ENCODE data around the gene EFCAB9. TPM values are rescaled to one million over a fixed set of nuclear protein-coding genes. Genes with fewer than 3 reads are reported as not detected.

The EFCAB9 gene
- total RNA-seq, 4 donors from 2014 or later: not detected

DNA sequence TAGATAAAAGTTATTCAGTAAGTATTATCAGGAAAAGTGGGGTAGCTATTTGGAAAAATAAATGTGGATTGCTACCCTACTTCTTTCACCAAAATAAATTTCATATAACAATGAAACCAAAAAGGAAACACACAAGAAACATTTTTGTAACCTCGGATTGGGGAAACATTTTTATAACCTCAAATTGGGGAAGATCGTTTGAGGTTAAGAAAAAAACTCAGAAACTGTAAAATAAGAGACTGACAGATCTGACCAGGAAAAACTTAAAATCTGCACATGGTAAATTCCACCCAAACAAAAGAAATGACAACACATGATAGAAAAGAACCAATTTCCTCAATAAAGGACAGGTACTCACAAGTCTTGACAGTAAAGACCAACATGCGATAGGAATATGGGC is 13.5 kb downstream of the EFCAB9 start:
- peaks cover 0 to 17% (median 0%) of the 10 kb centered on the region in 3 donors for H3K36me3 ChIP-seq
- no peaks in the 10 kb centered on the region for H3K27me3 ChIP-seq
- H3K9me3 ChIP-seq: no peaks in the 10 kb centered on the region
- no peak for DNase-seq
- TF ChIP-seq POLR2A (IDR thresholded peaks at IDR 0.05): no peak
- TF ChIP-seq, protein P1, sequence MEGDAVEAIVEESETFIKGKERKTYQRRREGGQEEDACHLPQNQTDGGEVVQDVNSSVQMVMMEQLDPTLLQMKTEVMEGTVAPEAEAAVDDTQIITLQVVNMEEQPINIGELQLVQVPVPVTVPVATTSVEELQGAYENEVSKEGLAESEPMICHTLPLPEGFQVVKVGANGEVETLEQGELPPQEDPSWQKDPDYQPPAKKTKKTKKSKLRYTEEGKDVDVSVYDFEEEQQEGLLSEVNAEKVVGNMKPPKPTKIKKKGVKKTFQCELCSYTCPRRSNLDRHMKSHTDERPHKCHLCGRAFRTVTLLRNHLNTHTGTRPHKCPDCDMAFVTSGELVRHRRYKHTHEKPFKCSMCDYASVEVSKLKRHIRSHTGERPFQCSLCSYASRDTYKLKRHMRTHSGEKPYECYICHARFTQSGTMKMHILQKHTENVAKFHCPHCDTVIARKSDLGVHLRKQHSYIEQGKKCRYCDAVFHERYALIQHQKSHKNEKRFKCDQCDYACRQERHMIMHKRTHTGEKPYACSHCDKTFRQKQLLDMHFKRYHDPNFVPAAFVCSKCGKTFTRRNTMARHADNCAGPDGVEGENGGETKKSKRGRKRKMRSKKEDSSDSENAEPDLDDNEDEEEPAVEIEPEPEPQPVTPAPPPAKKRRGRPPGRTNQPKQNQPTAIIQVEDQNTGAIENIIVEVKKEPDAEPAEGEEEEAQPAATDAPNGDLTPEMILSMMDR (IDR thresholded peaks at IDR 0.05): no peak
- H3K27ac ChIP-seq: no peak overlapping the region
- H3K4me3 ChIP-seq: no peak overlapping the region
- no peaks in the 10 kb centered on the region for H3K4me1 ChIP-seq

DNA sequence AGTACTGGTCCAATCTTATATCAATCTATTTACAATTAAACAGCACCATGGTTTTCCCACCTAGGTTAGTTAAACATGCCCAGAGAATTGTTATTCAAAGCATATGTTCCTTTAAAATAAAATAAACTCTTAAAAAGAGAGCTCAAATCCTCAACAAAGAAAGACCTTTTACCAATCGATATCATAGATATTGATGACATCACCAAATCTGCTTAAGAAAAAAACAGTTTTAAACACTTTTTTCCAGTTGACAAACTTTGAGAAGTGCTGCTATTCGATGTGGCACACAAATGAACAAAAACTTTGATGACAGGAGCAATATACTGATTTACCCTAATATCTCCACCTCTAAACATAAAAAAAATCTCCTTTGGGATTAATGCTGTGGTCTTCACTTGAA is 15.7 kb downstream of the EFCAB9 start:
- H3K36me3 ChIP-seq: peaks cover 0 to 17% (median 0%) of the 10 kb centered on the region in 3 donors
- no peaks in the 10 kb centered on the region for H3K27me3 ChIP-seq
- no peaks in the 10 kb centered on the region for H3K9me3 ChIP-seq
- H3K4me1 ChIP-seq: no peaks in the 10 kb centered on the region
- H3K27ac ChIP-seq: no peak overlapping the region
- TF ChIP-seq POLR2A (IDR thresholded peaks at IDR 0.05): no peak
- TF ChIP-seq, protein P1 (IDR thresholded peaks at IDR 0.05): no peak
- DNase-seq: no peak
- no peak overlapping the region for H3K4me3 ChIP-seq

DNA sequence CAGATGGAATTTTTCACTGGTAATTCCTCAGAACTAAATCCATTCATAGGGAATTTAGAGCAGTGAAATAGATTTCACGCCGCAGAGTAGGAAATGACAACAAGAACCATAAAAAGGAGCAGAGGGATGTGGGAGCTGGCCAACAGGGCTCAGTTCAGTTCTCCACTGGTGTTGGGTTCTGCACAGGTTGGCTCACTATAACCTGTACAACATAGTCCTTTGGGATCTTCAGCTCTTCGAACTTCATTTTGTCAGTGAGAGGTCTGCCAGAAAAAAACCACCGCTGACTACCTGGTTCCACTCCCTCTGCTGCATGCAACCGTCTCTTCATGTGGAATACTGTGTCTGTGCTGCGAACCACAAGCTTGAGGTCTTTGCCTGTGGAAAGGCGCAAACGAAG is 17.7 kb downstream of the EFCAB9 start:
- H3K36me3 ChIP-seq: peaks cover 0 to 17% (median 0%) of the 10 kb centered on the region in 3 donors
- H3K9me3 ChIP-seq: no peaks in the 10 kb centered on the region
- H3K4me3 ChIP-seq: no peak overlapping the region

DNA sequence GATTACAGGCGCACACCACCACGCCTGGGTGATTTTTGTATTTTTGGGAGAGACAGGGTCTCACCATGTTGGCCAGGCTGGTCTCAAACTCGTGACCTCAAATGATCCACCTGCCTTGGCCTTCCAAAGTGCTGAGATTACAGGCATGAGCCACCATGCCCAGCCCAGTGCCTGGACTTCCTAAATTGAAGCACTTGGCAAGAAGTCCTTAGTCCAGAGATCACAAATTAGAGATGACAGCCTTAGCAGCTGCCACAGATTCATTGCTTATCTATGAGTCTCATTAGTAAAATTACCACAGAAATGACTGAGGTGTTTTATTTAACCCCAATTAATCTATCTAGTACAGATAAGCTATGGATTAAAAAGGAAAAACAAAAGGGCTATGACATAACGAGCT is 19.2 kb downstream of the EFCAB9 start:
- Histone ChIP-seq H3K27ac (no peak overlapping the region), H3K4me3 (no peak overlapping the region), H3K9me3 (no peaks in the 10 kb centered on the region), H3K4me1 (no peaks in the 10 kb centered on the region), H3K27me3 (no peaks in the 10 kb centered on the region), H3K36me3 (peaks cover 0 to 17% (median 0%) of the 10 kb centered on the region in 3 donors)
- DNase-seq: no peak
- no peak for TF ChIP-seq POLR2A (IDR thresholded peaks at IDR 0.05)
- TF ChIP-seq, protein P1 (IDR thresholded peaks at IDR 0.05): no peak

More for the DNA sequence above, 17.7 kb downstream of the EFCAB9 start:
- no peaks in the 10 kb centered on the region for H3K27me3 ChIP-seq
- H3K27ac ChIP-seq: no peak overlapping the region
- no peak for DNase-seq
- no peaks in the 10 kb centered on the region for H3K4me1 ChIP-seq
- no peak for TF ChIP-seq POLR2A (IDR thresholded peaks at IDR 0.05)
- TF ChIP-seq, protein P1 (IDR thresholded peaks at IDR 0.05): no peak

DNA sequence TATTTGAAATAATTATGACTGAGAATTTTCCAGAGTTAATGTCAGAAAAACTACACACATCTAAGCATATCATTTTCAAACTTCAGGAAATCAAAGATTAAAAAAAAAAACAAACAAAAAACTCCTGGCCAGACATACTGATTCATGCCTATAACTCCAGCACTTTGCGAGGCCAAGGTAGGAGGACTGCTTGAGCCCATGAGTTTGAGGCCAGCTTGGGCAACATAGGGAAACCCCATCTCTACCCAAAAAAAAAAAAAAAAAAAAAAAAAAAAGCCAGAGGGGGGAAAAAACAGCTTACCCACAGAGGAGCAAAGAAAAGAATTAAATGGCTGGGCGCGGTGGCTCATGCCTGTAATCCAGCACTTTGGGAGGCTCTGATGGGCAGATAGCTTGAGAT is 22.4 kb downstream of the EFCAB9 start:
- no peaks in the 10 kb centered on the region for H3K9me3 ChIP-seq
- no peak overlapping the region for H3K27ac ChIP-seq
- H3K36me3 ChIP-seq: peaks cover 0 to 12% (median 0%) of the 10 kb centered on the region in 3 donors
- H3K27me3 ChIP-seq: no peaks in the 10 kb centered on the region
- DNase-seq: no peak
- H3K4me1 ChIP-seq: no peaks in the 10 kb centered on the region
- no peak overlapping the region for H3K4me3 ChIP-seq
- TF ChIP-seq, protein P1 (IDR thresholded peaks at IDR 0.05): no peak
- TF ChIP-seq POLR2A (IDR thresholded peaks at IDR 0.05): no peak

DNA sequence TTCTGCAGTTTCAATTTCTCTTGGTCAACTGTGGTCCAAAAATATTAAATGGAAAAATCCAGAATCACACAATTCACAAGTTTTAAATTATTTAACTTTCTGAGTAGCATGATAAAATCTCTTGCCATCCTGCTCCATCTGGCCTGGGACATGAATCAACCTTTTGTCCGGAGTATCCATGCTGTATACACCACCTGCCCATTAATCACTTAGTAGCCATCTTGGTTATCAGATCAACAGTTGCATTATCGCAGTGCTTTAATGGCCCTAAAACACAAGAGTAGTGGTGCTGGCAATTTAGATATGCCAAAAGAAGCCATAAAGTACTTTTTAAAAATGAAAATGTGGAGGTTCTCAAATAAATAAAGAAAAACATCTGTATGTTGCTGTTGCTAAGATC is 25.3 kb downstream of the EFCAB9 start:
- no peaks in the 10 kb centered on the region for H3K27me3 ChIP-seq
- H3K4me3 ChIP-seq: no peak overlapping the region
- peaks cover 0 to 4% (median 0%) of the 10 kb centered on the region in 3 donors for H3K36me3 ChIP-seq
- no peaks in the 10 kb centered on the region for H3K4me1 ChIP-seq
- no peak for DNase-seq
- no peak for TF ChIP-seq POLR2A (IDR thresholded peaks at IDR 0.05)
- TF ChIP-seq, protein P1 (IDR thresholded peaks at IDR 0.05): no peak
- no peaks in the 10 kb centered on the region for H3K9me3 ChIP-seq
- no peak overlapping the region for H3K27ac ChIP-seq
